Astrocyte of the spinal cord (primary cell): Measurements from ENCODE around the gene NEXN.

ENCODE experiments used
- DNase-seq: peaks from one replicate; pipeline ENCODE4 v3.0.0; 2011; ENCODE audit warnings: low read depth, low spot score
- H3K4me3 ChIP-seq: 2 replicates; pipeline ENCODE4 v1.5.1; 2011; ENCODE audit warnings: low read depth, mild to moderate bottlenecking, low read length, moderate library complexity
- in situ Hi-C: cut with HindIII; loops from 2 replicates; pipeline ENCODE4 v1.10.0; 2017; ENCODE audit warnings: low sequenced_read_pairs
- TF ChIP-seq, protein P1 (sequence below): IDR thresholded peaks from 2 replicates; pipeline ENCODE4 v1.5.1; 2012; ENCODE audit warnings: low read depth, mild to moderate bottlenecking, low read length, inconsistent platforms

Gene NEXN

DNA sequence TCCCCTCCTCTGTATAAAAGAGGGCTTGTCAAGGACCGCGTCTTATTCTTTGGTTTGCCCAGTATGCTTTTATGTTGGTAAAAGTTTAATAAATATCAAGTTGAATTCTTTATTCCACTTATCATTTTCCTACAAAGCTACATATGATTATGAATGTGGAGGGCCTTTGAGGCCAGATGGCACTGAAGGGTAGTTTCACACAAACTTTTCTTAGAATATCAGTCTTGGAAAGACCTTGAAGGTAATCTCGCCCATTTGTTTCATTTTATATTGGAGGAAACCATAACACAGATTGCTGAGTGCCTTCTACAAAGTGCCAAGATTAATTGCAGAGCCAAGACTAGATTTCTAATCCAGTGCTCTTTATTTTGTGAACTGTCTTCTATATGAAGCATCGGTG is 96.2 kb downstream of the NEXN start:
- no peak for DNase-seq
- H3K4me3 ChIP-seq: no peak overlapping the region
- in situ Hi-C loops: no loop called here

DNA sequence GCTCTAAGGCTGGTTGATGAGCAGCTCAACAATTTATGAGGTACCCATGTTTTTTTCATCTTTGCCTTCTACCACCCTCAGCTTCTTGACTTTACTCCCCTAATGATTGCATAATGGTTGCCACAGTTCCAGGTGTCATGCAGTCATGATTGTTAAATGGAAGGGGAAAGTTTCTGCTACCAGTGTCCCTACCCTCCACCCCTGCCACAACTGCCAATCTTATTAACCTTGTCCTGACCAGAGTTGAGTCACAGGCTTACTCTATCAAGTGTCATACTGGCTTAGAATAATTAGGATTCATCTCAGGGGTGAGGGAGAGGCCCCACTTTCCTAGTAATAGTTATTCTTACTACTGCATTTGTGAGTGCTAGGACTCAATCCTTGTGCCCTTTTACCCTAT is 98.4 kb downstream of the NEXN start:
- TF ChIP-seq, protein P1, sequence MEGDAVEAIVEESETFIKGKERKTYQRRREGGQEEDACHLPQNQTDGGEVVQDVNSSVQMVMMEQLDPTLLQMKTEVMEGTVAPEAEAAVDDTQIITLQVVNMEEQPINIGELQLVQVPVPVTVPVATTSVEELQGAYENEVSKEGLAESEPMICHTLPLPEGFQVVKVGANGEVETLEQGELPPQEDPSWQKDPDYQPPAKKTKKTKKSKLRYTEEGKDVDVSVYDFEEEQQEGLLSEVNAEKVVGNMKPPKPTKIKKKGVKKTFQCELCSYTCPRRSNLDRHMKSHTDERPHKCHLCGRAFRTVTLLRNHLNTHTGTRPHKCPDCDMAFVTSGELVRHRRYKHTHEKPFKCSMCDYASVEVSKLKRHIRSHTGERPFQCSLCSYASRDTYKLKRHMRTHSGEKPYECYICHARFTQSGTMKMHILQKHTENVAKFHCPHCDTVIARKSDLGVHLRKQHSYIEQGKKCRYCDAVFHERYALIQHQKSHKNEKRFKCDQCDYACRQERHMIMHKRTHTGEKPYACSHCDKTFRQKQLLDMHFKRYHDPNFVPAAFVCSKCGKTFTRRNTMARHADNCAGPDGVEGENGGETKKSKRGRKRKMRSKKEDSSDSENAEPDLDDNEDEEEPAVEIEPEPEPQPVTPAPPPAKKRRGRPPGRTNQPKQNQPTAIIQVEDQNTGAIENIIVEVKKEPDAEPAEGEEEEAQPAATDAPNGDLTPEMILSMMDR: no peak
- in situ Hi-C loops: no loop called here
- no peak for DNase-seq
- H3K4me3 ChIP-seq: no peak overlapping the region

More for the DNA sequence above, 96.2 kb downstream of the NEXN start:
- TF ChIP-seq, protein P1: no peak

GRCh38 chr1:77987919-77988318 is 99.5 kb downstream of the NEXN start:
- H3K4me3 ChIP-seq: no peak overlapping the region
- in situ Hi-C loops: no loop called here
- TF ChIP-seq, protein P1: no peak
- DNase-seq: no peak

- TF ChIP-seq, protein P1: no peak
- in situ Hi-C loops: no loop called here
- DNase-seq: no peak
- no peak overlapping the region for H3K4me3 ChIP-seq
Measured at GRCh38 chr1:77989744-77990143, 101.3 kb downstream of the NEXN start.

DNA sequence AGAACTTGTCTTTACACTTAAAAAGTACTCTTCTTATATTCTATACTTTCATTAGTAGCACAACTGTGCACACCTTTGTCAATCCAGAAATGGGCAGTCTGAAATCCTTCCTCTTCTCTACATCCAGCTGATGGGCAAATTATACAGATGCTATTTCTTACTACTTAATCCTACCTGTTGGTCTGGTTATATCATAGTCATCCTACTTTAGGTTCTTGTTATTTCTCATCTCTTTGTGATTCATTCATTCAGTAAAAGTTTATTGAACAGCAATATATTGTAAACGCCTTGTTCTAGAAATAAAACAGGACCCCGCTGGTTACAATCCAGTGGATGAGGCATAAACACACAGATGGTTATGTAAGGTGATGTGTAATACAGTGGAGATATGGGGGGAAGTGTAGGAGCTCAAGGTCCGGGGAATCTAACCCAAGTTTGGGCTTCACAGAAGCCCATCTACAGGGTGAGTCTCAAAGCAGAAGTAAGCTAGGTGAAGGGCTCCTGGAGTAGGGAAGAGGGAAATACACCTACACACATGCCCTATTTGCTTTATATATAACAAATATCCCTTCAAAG is 102.3 kb downstream of the NEXN start:
- in situ Hi-C loops: no loop called here
- DNase-seq: no peak
- no peak overlapping the region for H3K4me3 ChIP-seq
- TF ChIP-seq, protein P1: no peak

- TF ChIP-seq, protein P1: no peak
- DNase-seq: no peak
- no peak overlapping the region for H3K4me3 ChIP-seq
- in situ Hi-C loops: no loop called here
Measured at GRCh38 chr1:77991638-77992037, 103.2 kb downstream of the NEXN start.
